Mammary epithelial cell (primary cell): Measurements from ENCODE around the gene GPR135.

Experiments
- CTCF ChIP-seq, 2 donors: IDR thresholded peaks in 1 of 2; conservative IDR thresholded peaks in 1 of 2; 2 replicates each; pipeline ENCODE4 v1.5.1; 2011 to 2012; ENCODE audit warnings: inconsistent platforms in 2 of 2, low read length in 2 of 2, mild to moderate bottlenecking in 2 of 2, control low read depth in 1 of 2, low read depth in 1 of 2; ENCODE audit not compliant: insufficient read depth in 1 of 2; ENCODE audit errors: extremely low read depth in 1 of 2
- EZH2 ChIP-seq: IDR thresholded peaks from 2 replicates; pipeline ENCODE4 v1.6.1; 2012; ENCODE audit warnings: low read length, inconsistent platforms, borderline replicate concordance

GRCh38 chr14:59510966-59511365 is 45.8 kb upstream of the GPR135 start:
- TF ChIP-seq CTCF (conservative IDR thresholded peaks at IDR 0.05 in 1 of 2, IDR thresholded peaks at IDR 0.05 in 1 of 2; ENCODE audit: extremely low read depth in 1 of 2, insufficient read depth in 1 of 2, low read depth in 1 of 2, low read length in 2 of 2) (no peak), EZH2 (no peak)
